T-helper 22 cell (primary cell): Measurements from ENCODE around the gene PLAAT3.
"Not testable (repeated sequence)": the region's sequence is repeated elsewhere in the genome, so short reads cannot be mapped to it uniquely, and the experiment has no call there.

ENCODE experiments used
- DNase-seq: peaks from one replicate; pipeline ENCODE4 v3.0.0-alpha.2; 2020; ENCODE audit warnings: low read depth

Gene PLAAT3

GRCh38 chr11:63614136-63614671 is at the start of gene PLAAT3:
Gene PLAAT3 (minus strand): TSS chr11:63614433. CDS start chr11:63614014, 419 bp downstream.
- DNase-seq = peak; percentile 10

- DNase-seq = no peak
Measured at GRCh38 chr11:63663809-63664208, 49.6 kb upstream of the PLAAT3 start.

- no peak for DNase-seq
Measured at GRCh38 chr11:63660972-63661371, 46.7 kb upstream of the PLAAT3 start.

- DNase-seq = no peak
Measured at GRCh38 chr11:63652671-63653070, 38.4 kb upstream of the PLAAT3 start.

- DNase-seq = no peak
Measured at GRCh38 chr11:63643205-63643604, 29.0 kb upstream of the PLAAT3 start.

- DNase-seq = no peak
Measured at GRCh38 chr11:63641727-63642126, 27.5 kb upstream of the PLAAT3 start.

GRCh38 chr11:63639199-63639832 is 25.1 kb upstream of the PLAAT3 start:
- DNase-seq = no peak

- DNase-seq = not testable (repeated sequence)
Measured at GRCh38 chr11:63638436-63638835, 24.2 kb upstream of the PLAAT3 start.

- peak; percentile 23 for DNase-seq
Measured at GRCh38 chr11:63635762-63636465, 21.7 kb upstream of the PLAAT3 start.

GRCh38 chr11:63629426-63629825 is 15.2 kb upstream of the PLAAT3 start:
- DNase-seq = no peak

GRCh38 chr11:63623513-63624140 is 9.4 kb upstream of the PLAAT3 start:
- no peak for DNase-seq

- no peak for DNase-seq
Measured at GRCh38 chr11:63622323-63622722, 8.1 kb upstream of the PLAAT3 start.

GRCh38 chr11:63621071-63621470 is 6.8 kb upstream of the PLAAT3 start:
- DNase-seq = no peak

- DNase-seq = no peak
Measured at GRCh38 chr11:63619967-63620366, 5.7 kb upstream of the PLAAT3 start.

- not testable (repeated sequence) for DNase-seq
Measured at GRCh38 chr11:63617686-63618085, 3.5 kb upstream of the PLAAT3 start.

- no peak for DNase-seq
Measured at GRCh38 chr11:63616953-63617352, 2.7 kb upstream of the PLAAT3 start.

- DNase-seq = peak; percentile 3
Measured at GRCh38 chr11:63613517-63614135, 607 bp downstream of the PLAAT3 start.

- no peak for DNase-seq
Measured at GRCh38 chr11:63612181-63612580, 2.1 kb downstream of the PLAAT3 start.

GRCh38 chr11:63611395-63611747 is 2.9 kb downstream of the PLAAT3 start:
- DNase-seq = no peak

- no peak for DNase-seq
Measured at GRCh38 chr11:63610604-63611394, 3.4 kb downstream of the PLAAT3 start.

- no peak for DNase-seq
Measured at GRCh38 chr11:63609971-63610580, 4.2 kb downstream of the PLAAT3 start.
